ENCODE data around the gene KIF7. TPM values are rescaled to one million over a fixed set of nuclear protein-coding genes. Genes with fewer than 3 reads are reported as not detected.
"Not testable (repeated sequence)": the region's sequence is repeated elsewhere in the genome, so short reads cannot be mapped to it uniquely, and the experiment has no call there.

KIF7 gene
- total RNA-seq, 1 experiment from 2014 or later, result 1.9 TPM

DNA sequence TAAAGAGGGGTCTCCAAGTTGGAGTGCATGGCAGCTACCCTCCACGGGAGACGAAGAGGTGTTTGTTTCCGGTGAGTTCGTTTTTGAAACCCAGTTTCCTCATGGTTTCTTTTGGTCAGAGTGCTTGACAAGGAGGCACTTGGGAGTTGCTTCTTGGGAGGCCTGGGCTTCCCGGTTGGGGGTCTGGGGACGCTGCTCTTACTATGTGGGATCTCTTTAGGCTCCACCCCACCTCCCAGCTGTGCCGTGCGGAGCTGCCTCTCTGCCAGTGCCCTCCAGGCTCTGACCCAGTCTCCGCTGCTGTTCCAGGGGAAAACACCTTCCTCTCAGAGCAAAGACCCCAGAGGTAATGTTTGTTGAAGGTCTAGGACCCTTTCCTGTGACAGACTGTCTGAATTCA lies 29.6 kb downstream of the KIF7 start:
- no peak for DNase-seq (ENCODE audit: extremely low read depth, low read depth)

DNA sequence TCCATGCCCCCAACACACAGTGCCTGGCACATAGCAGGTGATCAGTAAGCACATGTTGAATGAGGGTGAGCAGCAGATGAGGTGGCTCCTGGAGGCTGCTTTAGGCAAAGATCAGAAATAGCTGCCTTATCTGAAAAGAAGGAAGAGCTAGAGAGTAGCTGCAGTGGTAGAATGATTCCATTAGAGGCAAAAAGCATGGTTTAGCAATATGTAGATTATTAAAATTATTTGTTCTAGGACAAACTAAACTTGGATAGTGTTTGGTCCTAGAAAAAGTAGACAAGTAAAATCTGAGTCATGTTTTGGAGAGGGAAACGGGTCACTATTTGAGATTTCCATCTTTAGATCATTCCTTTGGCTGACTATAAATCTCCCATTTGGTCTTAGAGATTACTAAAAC lies 32.1 kb downstream of the KIF7 start:
- no peak for DNase-seq (ENCODE audit: extremely low read depth, low read depth)

DNA sequence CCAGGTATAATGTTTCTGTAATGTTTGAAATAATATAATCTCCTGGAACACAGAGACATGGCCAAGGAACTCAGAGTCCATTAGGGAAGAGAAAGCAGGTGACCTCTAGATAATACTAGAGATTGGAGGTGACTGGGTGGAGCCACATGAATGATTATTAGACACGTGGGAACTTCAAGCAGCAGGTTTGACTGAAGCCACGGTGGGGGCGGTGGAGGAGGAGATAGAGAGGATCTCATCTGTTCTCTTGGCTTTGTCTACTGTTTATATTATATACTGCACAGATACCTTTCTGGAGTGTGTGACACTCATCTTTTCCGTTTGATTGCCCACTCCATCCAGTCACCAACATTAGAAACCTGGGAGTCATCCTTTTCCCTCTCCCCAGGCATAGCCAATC lies 33.7 kb downstream of the KIF7 start:
- no peak for DNase-seq (ENCODE audit: extremely low read depth, low read depth)

DNA sequence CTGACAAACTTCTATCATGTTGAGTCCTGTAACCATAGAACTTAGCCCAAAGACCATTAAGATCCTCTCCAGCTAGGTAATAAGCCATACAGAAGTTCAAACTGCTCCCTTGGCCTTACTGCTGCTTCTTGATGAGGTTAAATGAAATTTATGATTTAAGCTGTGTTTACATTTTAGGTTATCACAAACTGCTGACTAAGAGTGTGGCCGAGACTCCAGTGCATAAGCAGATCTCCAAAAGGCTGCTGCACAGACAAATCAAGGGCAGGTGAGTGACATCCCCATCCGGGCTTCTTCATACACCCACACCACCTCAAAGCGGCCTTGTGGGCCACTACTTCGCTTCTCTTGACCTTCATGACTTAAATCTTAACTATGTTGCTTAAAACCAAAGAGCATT lies 39.0 kb downstream of the KIF7 start:
- no peak for DNase-seq (ENCODE audit: extremely low read depth, low read depth)

DNA sequence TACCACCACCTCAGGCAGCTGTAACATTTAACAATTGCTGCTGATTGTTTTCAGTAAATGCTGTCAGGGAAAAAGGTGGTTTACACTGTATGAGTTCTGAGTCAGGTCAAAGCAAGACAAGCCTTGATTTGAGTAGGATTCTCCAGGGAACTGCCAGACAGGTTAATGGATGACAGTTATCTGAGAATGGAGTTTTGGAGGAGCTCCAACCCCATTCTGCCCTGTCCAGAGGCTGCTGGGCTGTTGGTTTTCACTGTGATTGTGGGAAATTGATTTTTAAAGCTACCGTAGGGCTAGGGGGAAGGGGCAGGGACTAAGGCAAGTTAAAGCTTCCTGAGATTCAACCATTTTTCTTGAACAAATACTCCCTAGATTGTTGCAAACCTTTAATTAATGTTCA lies 40.1 kb downstream of the KIF7 start:
- no peak for DNase-seq (ENCODE audit: extremely low read depth, low read depth)

DNA sequence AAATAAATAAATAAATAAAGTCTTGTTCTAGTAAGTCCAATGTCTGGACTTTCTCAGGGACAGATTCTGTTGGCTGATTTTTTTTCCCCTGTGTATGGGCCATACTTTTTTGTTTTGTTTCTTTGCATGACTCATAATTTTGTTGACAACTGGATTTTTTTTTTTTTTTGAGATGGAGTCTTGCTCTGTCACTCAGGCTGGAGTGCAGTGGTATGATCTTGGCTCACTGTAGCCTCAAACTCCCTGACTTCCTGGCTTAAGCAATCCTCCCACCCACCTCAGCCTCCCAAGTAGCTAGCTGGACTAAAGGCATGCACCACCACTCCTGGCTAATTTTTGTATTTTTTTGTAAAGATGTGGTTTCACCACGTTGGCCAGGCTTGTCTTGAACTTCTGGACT lies 41.1 kb downstream of the KIF7 start:
- DNase-seq (ENCODE audit: extremely low read depth, low read depth), result no peak

DNA sequence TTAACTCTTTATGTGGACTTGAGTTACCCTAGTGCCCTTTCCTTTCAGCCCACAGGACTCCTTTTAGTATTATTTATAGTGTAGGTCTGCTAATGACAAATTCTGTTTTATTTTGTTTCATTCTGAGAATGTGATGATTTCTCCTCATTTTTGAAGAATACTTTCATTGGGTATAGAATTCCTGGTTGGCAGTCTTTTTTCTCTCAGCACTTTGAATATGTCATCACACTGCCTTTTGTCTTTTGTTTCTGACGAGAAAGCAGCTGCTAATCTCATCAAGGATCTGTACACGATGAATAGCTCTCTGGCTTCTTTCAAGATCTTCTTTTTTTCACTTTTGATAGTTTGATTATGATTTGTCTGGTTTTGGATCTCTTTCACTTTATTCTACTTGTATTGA lies 42.2 kb downstream of the KIF7 start:
- DNase-seq (ENCODE audit: extremely low read depth, low read depth), result no peak

DNA sequence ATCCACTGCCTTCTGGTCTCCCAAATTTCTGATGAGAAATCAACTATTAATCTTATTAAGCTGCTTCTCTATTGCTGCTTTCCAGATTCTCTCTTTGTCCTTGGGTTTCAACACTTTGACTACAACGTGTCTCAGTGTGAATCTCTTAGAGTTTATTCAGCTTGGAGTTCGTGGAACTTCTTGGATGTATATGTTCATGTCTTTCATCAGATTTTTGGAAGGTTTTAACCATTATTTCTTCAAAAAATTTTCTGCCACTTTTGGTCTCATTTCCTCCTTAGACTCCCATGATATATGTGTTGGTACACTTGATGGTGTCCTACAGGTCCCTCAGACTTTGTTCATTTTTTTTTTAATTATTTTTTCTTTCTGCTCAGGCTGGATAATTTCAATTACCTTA lies 44.0 kb downstream of the KIF7 start:
- no peak for DNase-seq (ENCODE audit: extremely low read depth, low read depth)

DNA sequence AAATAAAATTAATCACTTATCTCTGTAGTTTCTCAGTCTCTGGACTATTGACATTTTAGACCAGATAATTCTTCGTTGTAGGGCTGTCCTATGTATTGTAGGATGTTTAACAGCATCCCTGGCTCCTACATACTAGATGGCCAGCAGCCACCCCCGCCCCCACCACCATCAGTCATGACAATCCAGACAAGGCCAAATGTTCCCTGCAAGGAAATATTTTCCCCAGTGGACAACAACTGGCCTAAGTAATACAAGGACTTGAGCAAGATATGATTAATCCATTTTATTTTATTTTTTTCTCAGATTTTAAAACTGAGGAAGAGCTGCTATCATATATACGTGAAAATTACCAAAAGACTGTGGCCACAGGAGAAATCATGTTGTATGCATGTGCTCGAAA lies 56.2 kb downstream of the KIF7 start:
- no peak for DNase-seq (ENCODE audit: extremely low read depth, low read depth)

DNA sequence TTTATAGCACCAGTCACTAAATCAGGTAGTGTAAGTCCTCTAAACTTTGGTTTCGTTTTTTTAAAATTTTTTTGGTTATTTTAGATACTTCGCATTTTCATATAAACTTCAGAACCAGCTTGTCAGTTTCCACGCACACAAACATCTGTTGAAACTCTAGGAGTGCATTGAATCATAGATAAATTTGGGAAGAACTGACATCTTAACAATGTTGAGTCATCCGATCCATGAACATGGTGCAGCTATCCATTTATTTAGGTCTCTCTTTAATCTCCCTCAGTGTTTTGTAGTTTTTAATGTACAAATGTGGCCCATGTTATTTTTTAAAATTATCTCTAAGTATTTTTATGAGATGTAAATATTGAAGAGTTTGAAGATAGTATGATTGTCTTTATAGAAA lies 62.2 kb downstream of the KIF7 start:
- DNase-seq (ENCODE audit: extremely low read depth, low read depth), result no peak

DNA sequence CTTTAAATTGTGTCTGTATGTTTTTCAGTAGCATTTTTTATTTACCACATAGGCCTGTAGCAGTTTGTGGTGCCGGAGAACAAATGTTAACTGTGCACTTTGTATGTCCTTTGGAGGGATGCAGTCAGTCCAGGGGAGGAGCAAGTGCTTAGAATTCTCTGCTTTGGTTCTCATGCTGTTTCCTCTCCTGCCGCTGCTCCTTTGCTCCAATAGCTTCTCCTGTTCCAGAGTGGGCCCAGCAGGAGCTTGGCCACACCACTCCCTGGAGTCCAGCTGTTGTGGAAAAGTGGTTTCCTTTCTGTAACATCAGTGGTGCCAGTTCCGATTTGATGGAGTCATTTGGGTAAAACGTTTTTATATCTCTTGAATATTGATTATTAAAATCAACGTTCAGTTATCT lies 63.4 kb downstream of the KIF7 start:
- DNase-seq (ENCODE audit: extremely low read depth, low read depth), result no peak

DNA sequence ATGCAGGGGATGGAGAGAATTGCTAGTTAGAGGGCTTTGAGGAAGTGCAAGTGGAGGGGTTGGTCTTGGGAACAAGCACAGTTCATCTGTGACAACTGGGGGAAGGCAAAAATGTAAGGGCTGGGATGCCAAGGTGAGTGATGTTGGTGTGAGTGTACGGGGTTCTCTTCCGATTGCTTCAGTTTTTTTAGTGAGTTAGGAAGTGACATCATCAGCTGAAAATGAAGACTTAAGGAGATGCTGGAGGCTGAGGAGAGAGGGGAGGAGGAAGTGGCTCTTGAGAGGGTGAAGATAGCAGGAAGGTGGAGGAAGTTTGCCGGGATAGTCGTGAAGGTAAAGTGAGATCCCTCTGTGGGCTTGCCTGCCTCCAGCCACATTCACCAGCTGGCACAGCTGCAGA lies 67.3 kb downstream of the KIF7 start:
- no peak for DNase-seq (ENCODE audit: extremely low read depth, low read depth)

DNA sequence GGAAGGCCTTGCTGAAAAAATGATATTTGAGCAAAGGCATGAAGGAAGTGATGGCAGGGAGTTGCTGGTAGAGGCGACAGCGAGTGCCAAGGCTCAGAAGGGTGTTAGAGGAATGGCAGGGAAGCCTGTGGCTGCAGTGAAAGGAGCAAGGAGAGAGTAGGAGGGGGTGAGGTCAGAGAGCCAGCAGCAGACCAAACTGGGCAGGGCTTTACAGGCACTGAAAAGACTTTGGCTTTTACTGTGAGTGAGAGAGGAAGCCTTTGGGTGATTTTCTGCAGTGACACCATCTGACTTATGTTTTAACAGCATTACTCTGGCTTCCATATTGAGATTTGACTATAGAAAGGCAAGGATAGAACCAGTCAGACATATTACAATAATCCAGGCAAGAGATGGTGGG lies 68.6 kb downstream of the KIF7 start:
- no peak for DNase-seq (ENCODE audit: extremely low read depth, low read depth)

DNA sequence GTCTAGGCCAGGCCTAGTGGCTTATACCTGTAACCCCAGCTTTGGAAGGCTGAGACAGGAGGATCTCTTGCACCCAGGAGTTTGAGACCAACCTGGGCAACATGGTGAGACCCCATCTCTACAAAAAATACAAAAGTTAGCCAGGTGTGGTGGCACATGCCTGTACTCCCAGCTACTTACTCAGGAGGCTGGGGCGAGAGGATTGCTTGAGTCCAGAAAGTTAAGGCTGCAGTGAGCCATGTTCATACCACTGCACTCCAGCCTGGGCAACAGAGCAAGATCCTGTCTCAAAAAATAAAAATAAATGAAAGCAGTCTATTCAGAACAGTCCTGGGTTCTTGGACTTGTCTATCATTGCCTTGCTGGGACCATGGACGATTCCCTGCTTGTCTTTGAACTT lies 74.5 kb downstream of the KIF7 start:
- not testable (repeated sequence) for DNase-seq (ENCODE audit: extremely low read depth, low read depth)

DNA sequence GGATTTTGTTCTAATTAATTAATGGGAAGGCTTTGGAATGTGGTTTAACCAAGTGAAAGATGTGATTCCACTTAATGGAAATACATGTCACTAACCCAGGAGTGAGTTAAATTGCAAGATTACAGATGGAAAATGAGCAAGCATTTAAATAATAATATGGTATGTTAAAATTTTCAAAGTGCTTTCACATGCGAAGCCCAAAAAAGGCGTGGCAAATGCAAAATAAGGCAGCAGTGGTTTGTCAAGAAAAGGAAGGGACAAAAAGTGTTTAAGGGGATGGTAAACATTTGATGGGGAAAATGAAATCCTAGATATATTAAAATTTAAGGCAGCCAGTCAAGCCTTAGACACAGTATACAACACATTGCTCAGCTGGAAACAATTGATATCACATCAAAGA lies 77.1 kb downstream of the KIF7 start:
- DNase-seq (ENCODE audit: extremely low read depth, low read depth), result no peak

Other genes with a start within 250 kb of the KIF7 start
- gene RHCG, start 158.9 kb downstream of the KIF7 start, total RNA-seq (2014; rRNA removed; shearing (Covaris generic)), result 0.59 and 0.78 TPM in 2 replicates
- 5.2 and 5.9 TPM in 2 replicates for gene TICRR, start 80.0 kb downstream of the KIF7 start, total RNA-seq (2014; rRNA removed; shearing (Covaris generic))
- 0.40 and 0.52 TPM in 2 replicates for gene PLIN1, start 23.9 kb upstream of the KIF7 start, total RNA-seq (2014; rRNA removed; shearing (Covaris generic))
- 8.0 and 8.4 TPM in 2 replicates for gene PEX11A, start 35.3 kb upstream of the KIF7 start, total RNA-seq (2014; rRNA removed; shearing (Covaris generic))
- 0.17 and 0.30 TPM in 2 replicates for gene WDR93, start 35.3 kb upstream of the KIF7 start, total RNA-seq (2014; rRNA removed; shearing (Covaris generic))
- 3.1 TPM in 2 replicates for gene MESP1, start 95.8 kb upstream of the KIF7 start, total RNA-seq (2014; rRNA removed; shearing (Covaris generic))
- not detected in 2 replicates for gene MESP2, start 120.9 kb upstream of the KIF7 start, total RNA-seq (2014; rRNA removed; shearing (Covaris generic))
- gene ANPEP, start 159.4 kb upstream of the KIF7 start, total RNA-seq (2014; rRNA removed; shearing (Covaris generic)), result 0.45 TPM in 1 of 2 replicates, not detected in the other
- gene AP3S2, start 238.5 kb upstream of the KIF7 start, total RNA-seq (2014; rRNA removed; shearing (Covaris generic)), result 47.9 and 53.0 TPM in 2 replicates